GM18870 (cell line): Measurements from ENCODE around the gene CA12.
"Not testable (repeated sequence)": the region's sequence is repeated elsewhere in the genome, so short reads cannot be mapped to it uniquely, and the experiment has no call there.

ENCODE experiments used
- ATAC-seq: cut with Tn5 transposase; IDR thresholded peaks from one replicate; pipeline ENCODE4 v1.9.1; 2021; ENCODE audit warnings: moderate library complexity; ENCODE audit not compliant: unreplicated experiment

CA12 gene

DNA sequence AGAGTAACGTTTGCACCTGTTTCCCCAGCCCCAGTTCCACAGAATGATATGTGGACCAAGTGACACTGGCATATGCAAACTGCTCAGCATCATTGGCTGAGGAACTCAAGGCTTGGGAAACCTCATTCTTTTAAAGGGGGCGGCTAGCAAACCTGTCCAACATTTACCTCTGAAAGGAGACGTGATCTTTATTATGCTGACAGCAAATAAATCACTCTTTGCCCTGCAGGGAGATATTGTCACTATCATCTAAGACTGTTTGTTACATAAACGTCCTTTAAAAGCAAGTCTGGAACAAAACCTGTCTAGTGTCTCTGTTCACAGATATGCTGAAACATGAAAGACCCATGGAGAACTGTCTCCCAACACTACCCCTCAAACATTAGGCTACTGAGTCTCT lies 21.5 kb downstream of the CA12 start:
- no peak for ATAC-seq

DNA sequence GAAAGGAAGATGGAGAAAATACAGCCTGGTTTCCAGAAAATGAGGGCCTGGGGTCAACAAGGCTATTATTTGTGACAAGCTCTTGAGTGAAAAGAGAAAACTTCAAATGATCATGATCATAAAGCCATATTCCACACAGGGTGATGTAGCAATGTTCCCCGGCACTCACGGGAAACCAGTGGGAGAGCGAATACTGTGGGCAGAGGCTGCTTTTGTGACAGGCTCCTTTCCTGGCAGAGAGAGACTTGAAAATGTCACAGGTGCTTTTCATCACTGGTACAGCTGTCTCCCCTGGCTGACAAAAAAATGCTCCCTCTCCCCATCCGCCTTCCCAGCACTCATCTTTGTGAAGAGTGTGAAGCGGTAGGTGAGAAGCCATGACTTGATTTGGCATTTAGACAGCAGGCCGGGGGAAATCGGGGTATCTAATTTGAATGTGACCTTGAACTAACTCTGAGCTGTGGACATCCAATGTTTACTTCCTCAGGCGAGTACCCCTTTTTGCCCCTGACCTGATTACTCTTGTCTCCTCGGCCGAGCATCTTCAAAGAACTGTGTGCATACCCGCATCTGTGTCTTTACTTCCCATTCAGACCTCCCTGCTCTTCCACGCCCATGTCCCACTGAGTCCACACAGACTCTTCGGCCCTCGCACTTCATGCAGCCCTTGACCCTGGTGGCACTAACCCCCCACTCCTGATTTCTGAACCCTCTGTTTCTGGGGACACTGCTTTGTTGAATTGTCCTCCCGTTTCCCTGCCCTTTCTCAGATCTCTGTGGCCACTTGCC lies 23.2 kb downstream of the CA12 start:
- no peak for ATAC-seq

DNA sequence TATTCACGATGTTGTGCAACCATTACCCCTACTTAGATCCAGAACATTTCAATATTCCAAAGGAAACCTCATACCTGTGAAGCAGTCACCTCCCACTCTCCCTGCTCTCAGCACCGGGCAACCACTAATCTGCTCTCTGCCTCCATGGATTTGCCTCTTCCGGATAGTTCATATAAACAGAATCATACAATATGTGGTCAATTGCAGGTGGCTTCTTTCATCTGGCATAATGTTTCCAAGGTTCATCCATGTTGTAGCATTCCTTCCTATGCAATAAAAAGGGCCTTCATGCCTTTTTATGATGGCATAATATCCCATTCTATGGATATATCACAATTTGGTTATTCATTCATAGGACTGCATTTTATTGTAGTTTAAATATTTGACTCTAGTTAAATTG lies 23.9 kb downstream of the CA12 start:
- ATAC-seq: no peak

DNA sequence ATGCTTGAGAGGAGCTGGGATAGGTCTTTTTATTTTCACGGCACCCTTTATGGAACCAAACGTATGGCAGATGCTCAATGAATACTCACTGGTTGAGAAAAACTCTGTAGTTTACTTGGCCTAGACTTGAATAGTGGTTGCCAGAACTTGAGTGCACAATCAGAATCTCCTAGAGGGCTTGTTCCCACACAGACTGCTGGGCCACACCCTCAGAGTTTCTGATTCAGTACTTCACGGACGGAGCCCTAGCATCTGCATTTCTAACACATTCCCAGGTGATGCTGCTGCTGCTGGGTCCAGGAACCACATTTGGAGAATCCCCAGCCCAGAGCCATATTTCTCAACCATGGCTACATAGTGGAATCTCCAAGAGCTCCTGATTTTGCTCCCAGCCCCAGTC lies 24.6 kb downstream of the CA12 start:
- no peak for ATAC-seq

DNA sequence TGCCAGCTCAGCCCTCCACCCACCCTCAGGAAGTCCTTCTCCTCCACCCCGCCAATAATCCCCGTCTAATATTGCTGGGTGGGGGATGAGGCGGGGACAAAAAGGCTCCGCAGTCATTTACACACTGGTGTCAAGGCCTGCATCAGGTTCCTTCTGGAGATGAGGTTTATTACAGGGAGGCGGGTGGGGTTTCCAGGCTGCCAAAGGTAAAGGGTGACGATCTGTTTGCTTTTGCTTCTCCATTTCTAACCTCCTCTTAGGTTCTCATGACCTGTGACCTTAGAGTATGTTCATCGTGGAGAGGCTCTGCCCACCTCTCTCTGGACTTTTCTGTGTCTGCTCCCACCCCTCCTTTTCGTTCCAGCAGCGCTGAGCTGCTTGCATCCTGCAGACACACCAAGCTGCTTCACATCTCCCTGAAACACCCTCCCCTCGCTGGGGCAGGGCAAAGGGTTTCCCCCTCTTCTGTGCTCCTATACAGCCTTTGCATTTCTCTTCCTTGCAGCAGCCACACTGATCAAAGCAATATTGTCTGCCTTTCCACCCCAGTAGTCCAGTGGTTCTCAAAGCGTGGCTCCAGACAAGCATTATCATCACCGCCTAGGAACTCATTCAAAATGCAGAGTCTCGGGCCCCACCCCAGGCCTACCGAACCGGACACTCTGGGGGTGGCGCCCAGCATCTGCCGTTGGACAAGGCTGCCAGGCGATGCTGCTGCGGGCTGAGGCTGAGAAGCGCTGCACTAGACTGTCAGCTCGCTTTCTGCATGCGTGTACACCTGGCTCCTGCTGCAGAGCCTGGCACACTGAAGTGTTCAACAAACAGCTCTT lies 26.6 kb downstream of the CA12 start:
- ATAC-seq: no peak

DNA sequence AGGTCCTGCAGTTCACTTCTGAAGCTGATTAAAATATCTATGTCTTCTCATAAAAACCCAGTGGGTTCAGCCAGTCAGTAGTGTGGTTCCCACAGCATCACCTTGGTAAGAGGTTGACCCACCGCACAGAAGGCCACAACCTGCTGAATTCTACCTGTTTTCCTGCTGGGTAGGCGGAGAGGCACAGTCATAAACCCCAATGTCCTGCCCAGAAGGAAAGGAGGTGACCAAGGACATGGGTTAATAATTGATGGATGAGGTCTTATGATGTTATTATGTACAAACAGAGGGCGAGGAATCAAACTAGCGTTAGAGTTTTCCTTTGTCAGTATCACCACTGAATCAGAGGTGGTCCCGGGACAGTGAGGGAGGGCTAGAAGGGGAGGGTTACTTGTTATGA lies 27.8 kb downstream of the CA12 start:
- no peak for ATAC-seq

DNA sequence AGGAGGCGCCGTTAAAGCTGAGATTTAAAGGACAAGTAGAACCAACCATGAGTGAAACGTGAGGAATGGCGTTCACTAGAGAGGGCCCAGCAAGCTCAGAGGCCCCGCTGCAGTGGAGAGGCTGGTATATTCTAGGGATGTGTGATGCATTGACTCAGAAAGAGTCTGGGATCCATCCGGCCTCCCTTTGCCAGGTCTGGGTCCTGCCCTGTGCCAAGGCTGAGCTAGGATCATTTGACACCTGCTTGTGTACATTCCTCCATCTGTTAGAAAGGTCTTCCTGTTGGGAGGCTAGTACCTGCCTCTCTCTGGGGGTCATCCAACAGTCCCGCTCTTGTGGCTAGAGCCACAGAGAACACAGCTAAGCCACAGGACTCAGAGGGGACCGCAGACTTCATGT lies 28.4 kb downstream of the CA12 start:
- ATAC-seq: no peak

DNA sequence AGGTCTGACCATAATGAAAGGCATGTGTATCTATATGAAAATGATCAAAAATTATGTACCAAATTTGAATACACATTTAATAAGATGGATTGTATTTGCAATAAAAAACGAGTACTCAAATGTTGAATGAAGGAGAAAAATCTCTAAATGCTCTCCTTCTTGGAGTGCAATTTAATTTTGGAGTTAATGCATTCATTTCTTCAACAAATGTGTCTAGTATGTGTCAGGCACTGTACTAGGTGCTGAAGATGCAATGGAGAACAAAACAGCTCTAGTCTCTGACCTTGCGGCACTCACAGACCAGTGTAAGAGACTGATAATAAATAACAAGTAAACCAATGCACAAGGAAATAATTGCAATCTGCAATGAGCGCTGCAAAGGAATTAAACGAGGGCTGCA lies 28.8 kb downstream of the CA12 start:
- no peak for ATAC-seq

DNA sequence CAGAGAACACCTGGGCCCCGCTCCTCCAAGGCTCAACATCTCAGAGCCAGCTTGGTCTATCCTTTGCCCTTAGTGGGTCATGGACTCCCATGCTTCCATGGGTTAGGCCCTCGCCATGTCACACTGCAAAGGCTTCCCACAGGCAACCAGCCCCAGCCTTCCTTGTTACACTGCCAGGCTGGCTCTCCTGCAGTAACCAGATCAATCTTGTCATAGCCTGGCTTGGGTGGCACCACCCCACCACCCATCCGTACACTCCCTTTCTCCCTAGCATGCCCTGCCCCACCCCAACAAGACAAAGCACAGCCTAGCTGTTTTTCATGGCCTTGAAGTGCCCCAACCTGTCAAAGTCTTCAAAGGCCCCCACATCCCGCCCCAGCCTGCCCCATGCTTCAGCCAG lies 30.5 kb downstream of the CA12 start:
- ATAC-seq: no peak

DNA sequence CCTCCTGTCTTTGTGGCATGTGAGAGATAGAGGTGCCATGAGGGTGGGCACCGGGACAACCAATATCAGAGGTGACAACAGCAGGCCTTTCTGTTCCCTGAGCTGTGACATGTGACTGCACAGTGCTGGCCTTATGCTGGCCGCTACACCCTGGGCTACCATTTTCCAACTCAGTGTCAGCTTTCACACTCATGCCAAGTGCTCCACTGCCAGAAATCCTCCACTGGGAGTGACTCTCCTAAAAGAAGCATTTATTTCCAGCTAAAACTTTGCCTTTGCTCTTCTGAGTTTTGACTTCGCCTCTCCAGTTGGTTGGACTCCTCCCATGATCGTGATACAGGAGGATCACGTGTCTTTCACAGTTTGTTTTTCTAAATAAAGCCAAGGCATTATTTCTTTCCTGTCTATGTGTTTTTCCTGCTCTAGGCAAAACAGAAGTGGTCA lies 31.4 kb downstream of the CA12 start:
- no peak for ATAC-seq

DNA sequence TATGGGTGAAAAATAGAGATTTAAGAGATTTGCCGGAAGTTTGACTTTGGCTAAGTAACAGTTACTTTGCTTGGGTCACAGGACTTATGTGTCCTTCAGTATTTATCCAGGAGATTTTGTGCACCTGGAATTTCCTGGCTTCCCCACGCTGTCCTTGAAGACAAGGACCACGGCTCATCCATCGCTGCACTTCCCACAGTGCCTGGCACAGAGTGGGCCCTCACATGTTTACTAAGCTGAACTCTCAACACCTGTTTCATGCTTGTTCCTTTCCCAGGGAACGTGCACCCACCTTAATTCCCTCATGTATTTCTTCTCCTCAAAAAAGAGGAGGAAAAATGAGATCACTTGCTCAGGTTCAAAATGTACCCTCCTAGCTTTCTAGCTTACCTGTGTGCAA lies 32.0 kb downstream of the CA12 start:
- ATAC-seq: no peak

DNA sequence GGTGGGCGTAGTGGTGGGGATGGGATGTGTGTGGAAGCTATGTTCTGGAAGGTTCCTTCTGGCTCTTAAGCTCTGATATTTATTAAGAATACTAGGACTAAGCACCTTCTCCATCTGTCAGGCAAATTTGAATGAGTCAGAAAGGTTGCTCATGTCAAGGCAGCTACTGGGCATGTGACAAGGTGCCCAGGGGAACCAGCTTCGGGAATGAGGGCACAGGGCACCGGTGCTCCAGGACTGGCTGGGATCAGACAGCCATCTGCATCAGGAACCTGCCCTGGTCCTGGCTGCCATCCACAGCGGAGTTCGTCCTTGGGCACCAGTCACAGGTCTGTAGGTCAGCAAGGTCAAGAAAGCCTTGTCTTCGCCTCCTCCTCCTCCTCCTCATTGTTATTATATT lies 32.5 kb downstream of the CA12 start:
- no peak for ATAC-seq

DNA sequence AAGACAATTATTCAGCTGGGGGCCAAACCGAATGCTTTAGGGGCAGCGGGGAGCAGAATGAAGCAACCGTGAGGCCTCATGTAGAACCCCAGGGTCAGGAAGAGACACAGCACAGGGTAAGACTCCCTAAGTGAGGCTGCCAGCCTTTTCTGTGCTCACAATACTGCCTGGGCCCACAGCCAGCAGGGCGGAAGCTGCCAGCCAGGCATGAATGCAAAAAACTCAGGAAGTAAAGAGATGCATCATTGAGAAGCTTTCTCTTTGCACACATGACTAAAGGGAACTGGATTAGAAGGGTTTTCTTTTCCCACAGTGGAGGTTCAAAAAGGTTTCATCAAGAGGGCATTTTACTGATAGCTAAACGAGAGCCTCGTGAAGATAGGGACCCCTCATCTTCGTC lies 33.3 kb downstream of the CA12 start:
- ATAC-seq: no peak

DNA sequence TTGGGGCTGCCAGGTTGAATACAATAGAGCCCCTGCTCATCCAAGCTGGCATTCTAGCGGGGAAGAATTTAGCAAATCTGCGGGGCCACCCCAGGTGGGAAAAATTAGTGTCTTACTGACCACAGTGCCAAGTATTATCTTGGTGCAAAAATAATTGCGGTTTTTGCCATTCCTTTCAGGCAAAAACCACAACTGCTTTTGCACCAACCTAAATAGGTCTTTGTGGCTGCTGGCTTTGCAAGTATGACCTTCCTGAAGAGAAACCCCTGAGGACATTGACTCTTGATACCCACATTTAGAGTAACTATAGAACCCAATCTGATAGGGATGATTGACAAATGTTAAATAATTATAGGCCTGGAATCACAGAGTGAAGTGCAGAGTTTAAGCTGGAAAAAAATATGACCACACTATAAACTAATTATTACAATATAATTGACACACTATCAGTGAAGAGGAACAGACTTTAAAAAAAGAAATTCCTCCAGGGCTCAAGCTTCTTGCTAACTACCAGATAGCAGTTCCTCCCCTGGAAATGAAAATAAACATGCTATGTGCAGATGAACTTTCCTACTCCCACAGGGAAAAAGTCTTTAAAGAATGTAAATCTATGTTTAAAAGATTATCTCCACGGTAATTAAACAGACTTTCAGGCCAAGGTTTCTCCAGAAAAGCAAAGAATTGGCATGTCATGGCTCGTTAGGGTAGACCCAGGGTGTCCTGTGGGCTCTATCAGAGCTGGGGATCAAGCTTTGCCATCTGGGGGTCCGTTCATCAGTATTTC lies 34.4 kb downstream of the CA12 start:
- no peak for ATAC-seq

DNA sequence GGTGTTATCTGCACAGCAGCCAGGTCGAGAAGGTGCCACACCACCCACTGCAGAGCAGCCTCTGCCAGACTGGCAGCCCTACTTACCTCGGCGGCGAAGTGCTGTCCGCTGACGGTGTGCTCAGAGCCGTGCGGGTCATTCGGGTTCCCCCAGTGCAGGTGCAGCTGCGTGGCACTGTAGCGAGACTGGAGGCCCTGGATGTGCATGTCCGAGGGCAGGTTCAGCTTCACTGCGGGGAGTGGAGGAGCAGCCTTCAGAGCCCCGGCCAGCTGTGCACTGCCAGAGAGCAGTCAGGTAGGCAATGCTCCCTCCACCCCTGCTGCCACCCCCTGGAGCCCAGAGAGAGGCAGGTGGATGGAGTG lies 36.3 kb downstream of the CA12 start:
- ATAC-seq: no peak

DNA sequence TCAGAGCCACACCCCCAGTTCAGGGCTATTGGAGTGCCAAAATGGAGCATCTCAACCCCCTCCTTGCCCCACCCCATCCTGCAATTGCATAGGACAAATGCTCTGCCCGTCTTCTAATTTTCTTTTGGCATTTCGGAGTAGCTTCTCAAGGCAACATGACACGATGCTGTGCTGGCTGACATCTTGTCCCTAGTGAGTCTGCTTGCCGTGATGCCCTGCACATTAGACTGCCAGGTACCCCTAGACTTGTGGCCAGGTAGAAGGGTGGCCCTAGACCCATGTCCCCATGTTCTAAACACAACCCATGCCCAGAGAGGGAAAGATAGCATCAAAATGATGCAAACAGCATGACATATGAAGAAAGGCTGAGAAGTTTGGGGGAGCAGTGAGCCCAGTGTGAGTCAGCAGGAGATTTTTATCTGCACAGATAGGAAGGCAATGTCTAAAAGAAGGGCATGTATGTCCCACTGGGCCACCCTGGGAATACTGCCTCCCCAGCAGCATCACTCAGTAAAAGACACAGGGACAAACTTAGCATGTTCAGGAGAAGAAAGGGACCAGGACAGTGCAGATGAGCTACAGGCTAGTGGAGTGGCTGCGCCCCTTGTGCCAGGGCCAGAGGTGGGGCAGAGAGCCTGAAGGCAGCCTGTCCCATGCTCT lies 36.8 kb downstream of the CA12 start:
- no peak for ATAC-seq

DNA sequence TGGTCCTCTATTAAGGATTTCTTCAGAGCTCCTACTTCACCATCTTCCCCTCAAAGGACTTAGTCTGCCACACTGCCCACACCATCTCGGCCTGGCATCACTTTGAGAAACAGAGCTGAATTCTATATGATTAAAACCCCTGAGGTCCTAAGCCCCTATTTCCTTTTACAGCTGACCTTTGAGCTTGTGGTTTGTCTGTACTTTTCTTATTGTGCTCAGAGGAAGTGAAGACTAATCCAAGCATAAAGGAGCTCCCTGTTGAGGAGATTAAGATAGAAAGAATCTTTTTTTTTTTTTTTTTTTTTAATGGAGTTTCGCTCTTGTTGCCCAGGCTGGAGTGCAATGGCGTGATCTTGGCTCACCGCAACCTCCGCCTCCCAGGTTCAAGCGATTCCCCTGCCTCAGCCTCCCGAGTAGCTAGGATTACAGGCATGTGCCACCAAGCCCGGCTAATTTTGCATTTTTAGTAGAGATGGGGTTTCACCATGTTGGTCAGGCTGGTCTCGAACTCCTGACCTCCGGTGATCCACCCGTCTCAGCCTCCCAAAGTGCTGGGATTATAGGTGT lies 38.6 kb downstream of the CA12 start:
- ATAC-seq: not testable (repeated sequence)

DNA sequence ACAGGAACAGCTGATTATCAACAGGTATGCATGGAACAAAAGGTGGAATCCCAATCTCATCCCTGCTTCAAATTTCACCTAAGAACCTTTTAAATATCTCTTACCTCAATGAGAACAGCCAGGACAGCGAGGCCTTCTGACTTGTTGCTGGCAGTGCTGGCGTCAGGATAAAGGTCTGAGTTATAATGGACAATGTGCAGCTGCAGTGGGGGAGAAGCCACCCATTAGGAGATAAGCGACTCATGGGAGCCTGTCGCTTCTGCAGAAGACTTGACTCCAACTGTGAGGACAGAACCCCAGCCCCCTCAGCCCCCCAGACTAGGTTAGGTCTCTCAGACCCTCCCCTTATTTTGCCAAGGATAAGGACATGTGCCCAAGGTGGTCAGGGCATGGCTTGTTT lies 39.7 kb downstream of the CA12 start:
- no peak for ATAC-seq

DNA sequence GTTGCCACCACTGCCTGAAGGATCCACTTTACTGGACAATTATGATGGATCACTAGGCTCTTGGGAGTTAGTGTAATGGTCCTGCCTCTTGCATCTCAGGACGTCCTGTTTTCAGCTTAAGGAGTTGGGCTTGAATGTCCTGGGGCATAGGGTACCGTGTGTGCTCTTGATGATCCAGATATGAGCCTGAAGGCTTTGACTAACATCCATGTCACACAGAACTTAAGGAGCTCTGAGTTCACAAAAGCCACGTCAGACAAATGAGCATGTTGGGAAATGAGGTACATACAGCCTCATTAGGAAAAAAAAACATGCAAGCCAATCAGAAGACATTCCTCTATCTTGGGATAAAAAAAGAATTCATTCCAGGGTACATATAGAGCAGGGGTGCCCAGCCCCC lies 40.8 kb downstream of the CA12 start:
- no peak for ATAC-seq

DNA sequence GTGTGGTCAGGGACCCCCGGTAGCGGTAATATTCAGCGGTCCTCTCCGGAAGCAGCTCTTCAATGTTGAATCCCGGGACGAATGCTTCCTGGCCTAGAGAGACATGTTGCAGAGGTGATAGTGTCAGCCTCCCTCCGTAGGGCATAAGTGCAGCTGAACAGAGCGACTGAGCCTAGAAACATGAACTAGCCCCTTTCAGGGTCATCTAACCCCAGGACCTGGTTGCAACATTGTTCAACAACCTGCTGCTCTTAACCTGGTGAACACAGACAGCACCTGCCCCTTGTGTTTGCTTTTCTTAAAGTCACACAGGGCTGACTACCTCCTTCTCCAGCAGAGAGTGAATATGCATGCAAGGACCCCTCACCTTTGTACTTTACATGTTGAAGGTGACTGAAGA lies 41.3 kb downstream of the CA12 start:
- ATAC-seq: no peak

DNA sequence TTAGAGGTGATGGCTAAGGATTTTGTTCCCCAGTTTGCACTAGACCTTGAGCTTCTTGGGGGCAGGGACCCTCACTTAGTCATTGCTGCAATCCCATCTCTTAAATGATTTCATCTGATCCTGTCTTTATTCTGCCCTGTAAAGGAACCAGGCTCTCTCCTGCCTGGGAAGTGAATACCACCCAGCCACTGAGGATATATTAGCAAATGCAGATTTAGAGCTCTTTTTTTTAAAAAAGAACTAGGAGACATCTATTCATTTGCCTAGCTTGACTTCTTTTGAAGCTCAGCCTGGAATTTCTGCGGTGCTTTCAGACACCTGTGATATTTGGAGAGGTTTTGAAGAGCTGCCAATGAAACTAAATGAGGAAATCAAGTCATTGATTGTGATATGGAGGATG lies 41.8 kb downstream of the CA12 start:
- no peak for ATAC-seq
